ENCODE data around the gene TMED9.
"Not testable (repeated sequence)": the region's sequence is repeated elsewhere in the genome, so short reads cannot be mapped to it uniquely, and the experiment has no call there.

DNA sequence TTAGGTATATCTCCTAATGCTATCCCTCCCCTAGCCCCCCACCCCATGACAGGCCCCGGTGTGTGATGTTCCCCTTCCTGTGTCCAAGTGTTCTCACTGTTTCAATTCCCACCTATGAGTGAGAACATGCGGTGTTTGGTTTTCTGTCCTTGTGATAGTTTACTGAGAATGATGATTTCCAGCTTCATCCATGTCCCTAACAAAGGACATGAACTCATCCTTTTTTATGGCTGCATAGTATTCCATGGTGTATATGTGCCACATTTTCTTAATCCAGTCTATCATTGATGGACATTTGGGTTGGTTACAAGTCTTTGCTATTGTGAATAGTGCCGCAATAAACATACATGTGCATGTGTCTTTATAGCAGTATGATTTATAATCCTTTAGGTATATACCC lies 42.9 kb downstream of the TMED9 start:
- TF ChIP-seq, protein P1, sequence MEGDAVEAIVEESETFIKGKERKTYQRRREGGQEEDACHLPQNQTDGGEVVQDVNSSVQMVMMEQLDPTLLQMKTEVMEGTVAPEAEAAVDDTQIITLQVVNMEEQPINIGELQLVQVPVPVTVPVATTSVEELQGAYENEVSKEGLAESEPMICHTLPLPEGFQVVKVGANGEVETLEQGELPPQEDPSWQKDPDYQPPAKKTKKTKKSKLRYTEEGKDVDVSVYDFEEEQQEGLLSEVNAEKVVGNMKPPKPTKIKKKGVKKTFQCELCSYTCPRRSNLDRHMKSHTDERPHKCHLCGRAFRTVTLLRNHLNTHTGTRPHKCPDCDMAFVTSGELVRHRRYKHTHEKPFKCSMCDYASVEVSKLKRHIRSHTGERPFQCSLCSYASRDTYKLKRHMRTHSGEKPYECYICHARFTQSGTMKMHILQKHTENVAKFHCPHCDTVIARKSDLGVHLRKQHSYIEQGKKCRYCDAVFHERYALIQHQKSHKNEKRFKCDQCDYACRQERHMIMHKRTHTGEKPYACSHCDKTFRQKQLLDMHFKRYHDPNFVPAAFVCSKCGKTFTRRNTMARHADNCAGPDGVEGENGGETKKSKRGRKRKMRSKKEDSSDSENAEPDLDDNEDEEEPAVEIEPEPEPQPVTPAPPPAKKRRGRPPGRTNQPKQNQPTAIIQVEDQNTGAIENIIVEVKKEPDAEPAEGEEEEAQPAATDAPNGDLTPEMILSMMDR (IDR thresholded peaks at IDR 0.05), result not testable (repeated sequence)
- TF ChIP-seq POLR2A, POLR2AphosphoS5, EP300 (IDR thresholded peaks at IDR 0.05): not testable (repeated sequence)

Measured in upper lobe of left lung (tissue), 4 donors.